Liver (tissue), 9 donors: ENCODE data around the gene FZD4. TPM values are rescaled to one million over a fixed set of nuclear protein-coding genes. Genes with fewer than 3 reads are reported as not detected.

Experiments
- DNase-seq: peaks from one replicate; pipeline ENCODE4 v3.0.0-alpha.2; 2017; ENCODE audit warnings: low spot score
- H3K27ac ChIP-seq, 2 donors: one replicate each; pipeline ENCODE4 v1.7.0; 2013; ENCODE audit warnings: inconsistent platforms in 2 of 2, low read length in 2 of 2, control low read depth in 1 of 2, low read depth in 1 of 2, mild to moderate bottlenecking in 1 of 2
- H3K27me3 ChIP-seq, 4 donors: one replicate each; pipeline versions ENCODE4 v1.6.1 to v1.7.0; 2013; ENCODE audit warnings: low read length in 3 of 4, inconsistent platforms in 1 of 4, mild to moderate bottlenecking in 1 of 4, moderate library complexity in 1 of 4; ENCODE audit not compliant: control insufficient read depth in 4 of 4, insufficient read depth in 4 of 4
- H3K36me3 ChIP-seq, 4 donors: one replicate each; pipeline versions ENCODE4 v1.6.1 to v1.7.0; 2013; ENCODE audit warnings: low read length in 3 of 4, mild to moderate bottlenecking in 3 of 4, low read depth in 1 of 4, moderate library complexity in 1 of 4; ENCODE audit not compliant: control insufficient read depth in 4 of 4, insufficient read depth in 3 of 4
- H3K4me1 ChIP-seq, 4 donors: one replicate each; pipeline versions ENCODE4 v1.6.1 to v1.7.0; 2013; ENCODE audit warnings: low read length in 3 of 4, mild to moderate bottlenecking in 3 of 4, moderate library complexity in 1 of 4; ENCODE audit not compliant: control insufficient read depth in 4 of 4, insufficient read depth in 4 of 4
- H3K4me3 ChIP-seq, 3 donors: one replicate each; pipeline versions ENCODE4 v1.6.1 to v1.7.0; 2013; ENCODE audit warnings: low read length in 3 of 3, control low read depth in 1 of 3, low read depth in 1 of 3, mild to moderate bottlenecking in 1 of 3
- H3K9ac ChIP-seq, 2 donors: one replicate each; pipeline ENCODE4 v1.7.0; 2013; ENCODE audit warnings: low read length in 2 of 2, mild to moderate bottlenecking in 2 of 2, moderate library complexity in 2 of 2, control low read depth in 1 of 2, low read depth in 1 of 2
- H3K9me3 ChIP-seq, 4 donors: one replicate each; pipeline versions ENCODE4 v1.6.1 to v1.7.0; 2013; ENCODE audit warnings: low read length in 3 of 4; ENCODE audit not compliant: control insufficient read depth in 4 of 4
- FOXA2 ChIP-seq: IDR thresholded peaks from 2 replicates; pipeline ENCODE4 v1.6.1; 2016; ENCODE audit warnings: antibody characterized with exemption
- GABPA ChIP-seq, 2 donors: IDR thresholded peaks in 1 of 2; conservative IDR thresholded peaks in 1 of 2; 2 replicates each; pipeline ENCODE4 v1.6.1; 2016; ENCODE audit warnings: antibody characterized with exemption in 2 of 2, mild to moderate bottlenecking in 1 of 2, moderate library complexity in 1 of 2
- HNF4G ChIP-seq: IDR thresholded peaks from 2 replicates; pipeline ENCODE4 v1.6.1; 2016; ENCODE audit warnings: antibody characterized with exemption
- NR2F2 ChIP-seq: IDR thresholded peaks from 2 replicates; pipeline ENCODE4 v1.6.1; 2016; ENCODE audit warnings: antibody characterized with exemption
- RAD21 ChIP-seq, 2 donors: IDR thresholded peaks; 2 replicates each; pipeline ENCODE4 v1.6.1; 2016; ENCODE audit warnings: antibody characterized with exemption in 2 of 2, mild to moderate bottlenecking in 2 of 2
- RXRA ChIP-seq, 2 donors: IDR thresholded peaks; 2 replicates each; pipeline ENCODE4 v1.6.1; 2017 to 2018; ENCODE audit warnings: antibody characterized with exemption in 2 of 2, mild to moderate bottlenecking in 1 of 2
- TAF1 ChIP-seq: conservative IDR thresholded peaks from 2 replicates; pipeline ENCODE4 v1.6.1; 2016; ENCODE audit warnings: antibody characterized with exemption, mild to moderate bottlenecking
- WGBS: extraction: QIAGEN DNeasy Blood & Tissue Kit; methylation state at CpG from one replicate; pipeline ENCODE4 v1.1.7; 2013; 5-methylcytosine and 5-hydroxymethylcytosine counted together
- polyA plus RNA-seq, 2 donors: library from polyadenylated mRNA; stranded (reverse) in 1 of 2; unstranded in 1 of 2; fragments of 200-250 nt in 1 of 2; fragments of >200 nt in 1 of 2; fragmentation: Nextera tagmentation in 1 of 2; extraction: Ambion mirVana in 1 of 2; gene quantifications; one replicate each; pipeline versions ENCODE4 v1.2.1 to v1.2.3, GENCODE V29; 2013 to 2015
- total RNA-seq, 2 donors: library from RNA; depleted of rRNA; stranded (reverse); fragments of >200 nt; gene quantifications; one replicate each; pipeline ENCODE4 v1.2.3, GENCODE V29; 2014
- TF ChIP-seq, protein P1 (sequence below): IDR thresholded peaks from 2 replicates; pipeline ENCODE4 v1.6.1; 2016; ENCODE audit warnings: antibody characterized with exemption, mild to moderate bottlenecking
- TF ChIP-seq, protein P2 (sequence below): fragments of 150-350 bp; IDR thresholded peaks from 2 replicates; pipeline ENCODE4 v1.5.1; 2017; ENCODE audit warnings: improper control_type of control experiment, low read depth, low read length; ENCODE audit not compliant: missing input control
- TF ChIP-seq, protein P3 (sequence below): IDR thresholded peaks from 2 replicates; pipeline ENCODE4 v1.6.1; 2016; ENCODE audit warnings: antibody characterized with exemption
- donor health status: healthy.
- donor health status: healthy.
- donor health status: healthy.
- donor health status: healthy.
- donor health status: healthy.

FZD4 gene
- total and polyA plus RNA-seq, 4 donors, result 4.9 to 23.7 (median 8.2) TPM

DNA sequence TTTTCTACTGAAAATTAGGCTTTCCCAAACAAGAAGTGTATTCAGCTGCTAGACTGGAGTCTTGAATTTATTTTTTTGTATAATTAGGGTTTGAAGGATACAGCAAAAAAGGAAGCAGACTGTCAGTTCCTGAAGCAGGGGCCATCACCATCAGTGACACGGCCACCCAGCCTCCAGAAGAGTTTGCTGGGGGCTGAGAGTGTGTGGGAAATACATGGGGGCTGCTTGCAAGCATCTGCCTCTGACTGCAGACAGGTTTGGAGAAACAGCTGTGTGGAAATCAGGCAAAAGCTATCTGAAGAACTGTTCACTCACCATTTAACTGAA is 23.0 kb downstream of the FZD4 start:
- Histone ChIP-seq H3K36me3 (no peaks in the 10 kb centered on the region), H3K27me3 (no peaks in the 10 kb centered on the region), H3K9ac (no peak overlapping the region), H3K4me1 (no peaks in the 10 kb centered on the region), H3K9me3 (no peaks in the 10 kb centered on the region), H3K4me3 (no peak overlapping the region), H3K27ac (no peak overlapping the region)
- no peak for DNase-seq
- no peak for TF ChIP-seq HNF4G
- TF ChIP-seq, protein P1, sequence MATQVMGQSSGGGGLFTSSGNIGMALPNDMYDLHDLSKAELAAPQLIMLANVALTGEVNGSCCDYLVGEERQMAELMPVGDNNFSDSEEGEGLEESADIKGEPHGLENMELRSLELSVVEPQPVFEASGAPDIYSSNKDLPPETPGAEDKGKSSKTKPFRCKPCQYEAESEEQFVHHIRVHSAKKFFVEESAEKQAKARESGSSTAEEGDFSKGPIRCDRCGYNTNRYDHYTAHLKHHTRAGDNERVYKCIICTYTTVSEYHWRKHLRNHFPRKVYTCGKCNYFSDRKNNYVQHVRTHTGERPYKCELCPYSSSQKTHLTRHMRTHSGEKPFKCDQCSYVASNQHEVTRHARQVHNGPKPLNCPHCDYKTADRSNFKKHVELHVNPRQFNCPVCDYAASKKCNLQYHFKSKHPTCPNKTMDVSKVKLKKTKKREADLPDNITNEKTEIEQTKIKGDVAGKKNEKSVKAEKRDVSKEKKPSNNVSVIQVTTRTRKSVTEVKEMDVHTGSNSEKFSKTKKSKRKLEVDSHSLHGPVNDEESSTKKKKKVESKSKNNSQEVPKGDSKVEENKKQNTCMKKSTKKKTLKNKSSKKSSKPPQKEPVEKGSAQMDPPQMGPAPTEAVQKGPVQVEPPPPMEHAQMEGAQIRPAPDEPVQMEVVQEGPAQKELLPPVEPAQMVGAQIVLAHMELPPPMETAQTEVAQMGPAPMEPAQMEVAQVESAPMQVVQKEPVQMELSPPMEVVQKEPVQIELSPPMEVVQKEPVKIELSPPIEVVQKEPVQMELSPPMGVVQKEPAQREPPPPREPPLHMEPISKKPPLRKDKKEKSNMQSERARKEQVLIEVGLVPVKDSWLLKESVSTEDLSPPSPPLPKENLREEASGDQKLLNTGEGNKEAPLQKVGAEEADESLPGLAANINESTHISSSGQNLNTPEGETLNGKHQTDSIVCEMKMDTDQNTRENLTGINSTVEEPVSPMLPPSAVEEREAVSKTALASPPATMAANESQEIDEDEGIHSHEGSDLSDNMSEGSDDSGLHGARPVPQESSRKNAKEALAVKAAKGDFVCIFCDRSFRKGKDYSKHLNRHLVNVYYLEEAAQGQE, result no peak
- 58% methylated on average over 1 of the region's 1 CpG for WGBS

DNA sequence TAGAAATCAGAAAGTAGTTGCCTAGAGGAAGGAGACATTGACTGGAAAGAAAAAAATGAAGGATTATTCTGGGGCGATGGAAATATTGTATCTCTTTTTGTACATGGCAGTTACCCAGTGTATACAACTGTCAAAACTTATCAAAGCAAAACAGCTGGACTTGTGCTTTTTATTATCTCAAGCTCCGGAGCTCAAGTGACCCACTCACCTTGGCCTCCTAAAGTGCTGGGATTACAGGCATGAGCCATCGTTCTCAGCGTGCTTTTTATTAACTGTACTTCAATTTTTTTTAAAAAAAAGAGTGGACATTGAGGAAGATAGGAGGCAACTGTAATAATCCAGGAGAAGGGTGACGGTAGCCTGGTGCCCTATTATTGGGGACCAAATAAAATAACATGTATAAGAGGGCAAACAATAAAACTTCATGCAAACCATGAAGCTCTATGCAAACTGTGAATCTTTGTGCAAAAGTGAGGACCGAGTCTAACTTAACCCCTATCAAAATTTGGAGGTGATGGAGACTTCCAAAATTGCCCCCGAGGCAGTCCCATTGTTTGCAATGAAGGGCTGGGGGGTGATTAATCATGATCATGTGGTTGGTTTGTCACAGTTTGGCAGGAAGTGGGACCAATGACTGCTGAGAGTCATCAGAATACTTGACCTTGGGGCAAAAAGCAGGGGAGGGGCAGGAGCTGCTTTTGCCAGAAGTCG is 23.5 kb downstream of the FZD4 start:
- Histone ChIP-seq H3K9ac (no peak overlapping the region), H3K27me3 (no peaks in the 10 kb centered on the region), H3K36me3 (no peaks in the 10 kb centered on the region), H3K9me3 (no peaks in the 10 kb centered on the region), H3K27ac (no peak overlapping the region), H3K4me1 (no peaks in the 10 kb centered on the region), H3K4me3 (no peak overlapping the region)
- no peak for DNase-seq
- WGBS, result 65% methylated on average over 8 of the region's 8 CpGs
- TF ChIP-seq RXRA (IDR thresholded peaks at IDR 0.05) (no peak), TAF1 (no peak), GABPA (IDR thresholded peaks at IDR 0.05 in 1 of 2, conservative IDR thresholded peaks at IDR 0.05 in 1 of 2) (no peak), FOXA2 (no peak), RAD21 (IDR thresholded peaks at IDR 0.05) (no peak), NR2F2 (peak; percentile 37)
- TF ChIP-seq, protein P2, sequence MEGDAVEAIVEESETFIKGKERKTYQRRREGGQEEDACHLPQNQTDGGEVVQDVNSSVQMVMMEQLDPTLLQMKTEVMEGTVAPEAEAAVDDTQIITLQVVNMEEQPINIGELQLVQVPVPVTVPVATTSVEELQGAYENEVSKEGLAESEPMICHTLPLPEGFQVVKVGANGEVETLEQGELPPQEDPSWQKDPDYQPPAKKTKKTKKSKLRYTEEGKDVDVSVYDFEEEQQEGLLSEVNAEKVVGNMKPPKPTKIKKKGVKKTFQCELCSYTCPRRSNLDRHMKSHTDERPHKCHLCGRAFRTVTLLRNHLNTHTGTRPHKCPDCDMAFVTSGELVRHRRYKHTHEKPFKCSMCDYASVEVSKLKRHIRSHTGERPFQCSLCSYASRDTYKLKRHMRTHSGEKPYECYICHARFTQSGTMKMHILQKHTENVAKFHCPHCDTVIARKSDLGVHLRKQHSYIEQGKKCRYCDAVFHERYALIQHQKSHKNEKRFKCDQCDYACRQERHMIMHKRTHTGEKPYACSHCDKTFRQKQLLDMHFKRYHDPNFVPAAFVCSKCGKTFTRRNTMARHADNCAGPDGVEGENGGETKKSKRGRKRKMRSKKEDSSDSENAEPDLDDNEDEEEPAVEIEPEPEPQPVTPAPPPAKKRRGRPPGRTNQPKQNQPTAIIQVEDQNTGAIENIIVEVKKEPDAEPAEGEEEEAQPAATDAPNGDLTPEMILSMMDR, result no peak
- TF ChIP-seq, protein P3, sequence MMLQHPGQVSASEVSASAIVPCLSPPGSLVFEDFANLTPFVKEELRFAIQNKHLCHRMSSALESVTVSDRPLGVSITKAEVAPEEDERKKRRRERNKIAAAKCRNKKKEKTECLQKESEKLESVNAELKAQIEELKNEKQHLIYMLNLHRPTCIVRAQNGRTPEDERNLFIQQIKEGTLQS, result no peak

DNA sequence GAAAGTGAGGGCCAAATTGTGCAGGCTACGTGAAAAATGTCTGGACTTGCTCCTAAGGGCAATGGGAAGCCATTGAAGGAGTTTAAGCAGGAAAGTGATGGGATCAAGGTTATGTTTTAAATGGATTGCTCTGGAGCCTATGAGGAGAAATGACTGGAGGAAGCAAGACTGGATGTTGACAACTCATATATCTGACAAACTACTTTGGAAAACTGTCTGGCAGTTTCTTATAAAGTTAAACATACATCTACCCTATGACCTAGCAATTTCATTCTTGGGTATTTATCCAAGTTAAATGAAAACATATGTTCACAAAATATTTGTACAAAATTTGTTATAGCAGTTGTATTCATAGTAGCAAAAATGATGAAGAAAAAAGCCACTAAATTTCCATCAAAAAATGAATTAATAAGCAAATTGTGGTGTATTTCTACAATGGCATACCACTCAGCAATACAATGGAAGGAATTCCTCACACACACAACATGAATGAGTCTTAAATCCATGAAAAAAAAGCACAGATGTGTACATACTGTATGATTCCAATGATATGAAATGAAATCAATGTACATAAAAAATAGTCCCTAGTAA is 24.1 kb downstream of the FZD4 start:
- no peak for DNase-seq
- Histone ChIP-seq H3K4me1 (no peaks in the 10 kb centered on the region), H3K36me3 (no peaks in the 10 kb centered on the region), H3K27me3 (no peaks in the 10 kb centered on the region), H3K4me3 (no peak overlapping the region), H3K9me3 (no peaks in the 10 kb centered on the region), H3K9ac (no peak overlapping the region), H3K27ac (no peak overlapping the region)
- TF ChIP-seq, protein P2, result no peak
- TF ChIP-seq FOXA2, result no peak
- no peak for TF ChIP-seq RAD21 (IDR thresholded peaks at IDR 0.05)
- WGBS, result 85% methylated on average over 1 of the region's 1 CpG
